ENCODE measurements around the gene TMEM243.

TMEM243 gene

DNA sequence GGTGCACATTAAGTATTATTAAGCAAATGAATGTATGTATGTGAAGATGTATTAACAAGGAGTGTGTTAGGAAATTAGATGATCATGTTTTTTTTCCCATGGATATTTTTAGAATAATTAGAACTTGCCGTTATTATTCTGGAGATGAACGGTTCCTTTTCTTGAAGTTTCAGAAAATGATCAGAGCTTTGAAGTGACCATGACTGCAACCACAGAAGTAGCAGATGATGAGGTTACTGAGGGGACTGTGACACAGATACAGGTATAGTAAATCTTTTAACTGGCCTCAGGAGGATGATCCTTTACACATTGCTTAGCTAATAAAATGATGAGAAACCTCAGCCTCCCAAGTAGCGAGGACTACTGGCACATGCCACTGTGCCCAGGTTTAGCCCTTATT is 48.7 kb downstream of the TMEM243 start:
- no peak for DNase-seq (ENCODE audit: low read depth, low spot score)
- H3K27ac ChIP-seq, result no peak overlapping the region

DNA sequence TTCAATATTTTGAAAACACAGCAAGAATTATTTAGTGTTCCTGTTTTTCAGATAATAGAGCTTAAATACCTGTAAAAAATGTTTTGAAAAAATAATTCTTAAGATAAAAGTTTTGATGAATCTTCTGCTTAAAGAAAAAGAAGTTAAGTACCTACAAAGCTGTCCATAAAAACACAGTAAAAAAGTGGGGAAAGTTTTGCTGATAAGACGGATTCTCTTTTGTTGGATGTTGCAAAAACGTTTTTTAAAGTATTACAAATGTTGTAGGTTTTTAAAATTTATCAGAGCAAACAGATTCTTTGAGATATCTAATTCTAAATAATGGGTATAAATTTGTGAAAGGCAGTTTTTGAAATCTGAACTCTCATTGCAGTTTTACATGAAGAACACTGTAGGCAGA is 55.1 kb downstream of the TMEM243 start:
- no peak for DNase-seq (ENCODE audit: low read depth, low spot score)
- no peak overlapping the region for H3K27ac ChIP-seq

GRCh38 chr7:87159538-87159937 is 60.0 kb downstream of the TMEM243 start:
- DNase-seq (ENCODE audit: low read depth, low spot score), result no peak
- no peak overlapping the region for H3K27ac ChIP-seq

GRCh38 chr7:87156709-87157108 is 62.8 kb downstream of the TMEM243 start:
- H3K27ac ChIP-seq, result no peak overlapping the region
- DNase-seq (ENCODE audit: low read depth, low spot score), result no peak

GRCh38 chr7:87155788-87156187 is 63.7 kb downstream of the TMEM243 start:
- DNase-seq (ENCODE audit: low read depth, low spot score), result no peak
- no peak overlapping the region for H3K27ac ChIP-seq

DNA sequence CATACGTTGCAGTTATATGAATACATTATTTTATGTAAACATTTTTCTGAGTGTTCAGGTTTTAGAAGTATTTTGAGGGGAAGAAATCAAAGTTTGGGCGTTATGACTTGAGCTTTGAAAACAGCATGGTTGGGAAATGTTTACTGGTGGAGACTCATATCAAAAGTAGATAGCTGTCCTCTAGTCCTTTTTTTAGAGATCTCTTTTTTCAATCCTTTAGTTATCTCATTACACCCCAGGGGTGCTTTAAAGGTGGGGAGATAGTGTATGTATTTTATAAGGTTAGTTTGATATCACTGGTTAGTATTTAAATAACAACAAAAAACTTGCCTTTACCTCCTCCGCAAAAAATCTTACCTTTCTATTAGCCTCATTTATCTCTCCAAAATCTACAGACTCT is 65.0 kb downstream of the TMEM243 start:
- DNase-seq (ENCODE audit: low read depth, low spot score), result no peak
- no peak overlapping the region for H3K27ac ChIP-seq

GRCh38 chr7:87154166-87154565 is 65.4 kb downstream of the TMEM243 start:
- DNase-seq (ENCODE audit: low read depth, low spot score), result no peak
- H3K27ac ChIP-seq, result no peak overlapping the region

DNA sequence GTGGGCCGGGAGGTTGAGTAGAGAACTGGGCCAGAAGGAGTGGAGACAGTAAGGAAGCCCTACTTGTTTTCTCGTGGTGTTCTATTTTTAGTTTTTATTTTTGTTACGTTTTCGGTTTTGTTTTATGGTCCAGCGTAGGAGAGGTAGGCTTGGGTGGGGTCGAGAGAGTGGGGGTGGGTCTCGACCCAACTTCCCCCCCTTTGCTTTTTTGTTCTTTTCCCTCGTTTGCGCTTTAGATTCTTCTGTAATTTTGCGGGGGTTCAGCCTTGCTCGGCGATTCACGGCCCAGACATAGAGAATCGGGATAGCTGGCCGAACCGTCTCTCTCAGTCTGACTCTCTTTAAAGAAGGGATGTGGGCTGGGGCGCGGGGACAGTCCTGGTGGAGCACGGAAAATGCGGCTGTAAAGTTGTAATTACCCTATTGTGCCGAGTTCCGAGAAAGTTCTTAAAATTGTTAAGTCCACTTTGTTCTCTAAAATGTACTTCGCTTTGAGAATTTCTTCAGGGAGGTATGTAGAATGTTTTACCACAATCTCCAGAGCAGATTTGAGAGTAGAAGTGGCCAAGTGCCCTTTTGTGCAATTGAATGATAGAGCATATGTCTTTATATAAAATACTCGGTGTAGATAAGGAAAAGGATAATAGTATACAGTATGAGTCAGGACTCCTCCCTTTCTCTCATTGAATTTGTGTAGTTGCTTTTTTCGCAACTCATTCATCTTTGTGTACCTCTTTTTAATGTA is 66.5 kb downstream of the TMEM243 start:
- DNase-seq (ENCODE audit: low read depth, low spot score), result no peak

GRCh38 chr7:87152112-87152896 is 67.2 kb downstream of the TMEM243 start, which contains the start of gene DMTF1:
DMTF1 (plus strand) TSS chr7:87152453; CDS start chr7:87164942, 12,489 bp downstream.
- H3K27ac ChIP-seq, result peak within 1 kb of the TSS; percentile 98
- peak; percentile 70 for DNase-seq (ENCODE audit: low read depth, low spot score)

More for the DNA sequence above, 66.5 kb downstream of the TMEM243 start:
- peak overlapping the region; percentile 98 for H3K27ac ChIP-seq

GRCh38 chr7:87151729-87152111 is 67.8 kb downstream of the TMEM243 start:
- H3K27ac ChIP-seq, result peak overlapping the region; percentile 98
- no peak for DNase-seq (ENCODE audit: low read depth, low spot score)

- H3K27ac ChIP-seq, result peak overlapping the region; percentile 98
Observed at GRCh38 chr7:87151002-87151728, 68.4 kb downstream of the TMEM243 start.

GRCh38 chr7:87148332-87148955 is 71.1 kb downstream of the TMEM243 start:
- DNase-seq (ENCODE audit: low read depth, low spot score), result no peak
- H3K27ac ChIP-seq, result no peak overlapping the region

More at GRCh38 chr7:87151002-87151728, 68.4 kb downstream of the TMEM243 start:
- DNase-seq (ENCODE audit: low read depth, low spot score), result no peak

DNA sequence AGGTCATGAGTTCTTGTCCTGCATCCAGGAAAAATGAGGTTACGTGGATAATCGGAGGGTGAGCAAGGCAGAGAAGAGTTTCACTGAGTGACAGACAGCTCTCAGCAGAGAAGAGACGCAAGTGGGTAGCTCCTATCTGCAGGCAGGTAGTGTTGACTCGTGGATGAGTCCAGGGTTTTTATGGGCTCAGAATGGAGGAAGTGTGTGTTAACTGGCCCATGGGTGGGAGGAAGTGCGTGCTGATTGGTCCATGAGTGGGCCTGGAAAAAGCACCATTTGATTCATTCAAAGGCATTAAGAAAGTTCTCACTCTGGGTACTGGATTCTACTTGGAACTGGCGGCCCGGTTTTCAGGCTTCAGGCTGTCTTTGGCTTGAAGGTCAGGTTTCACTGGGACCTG is 72.0 kb downstream of the TMEM243 start:
- H3K27ac ChIP-seq, result no peak overlapping the region
- no peak for DNase-seq (ENCODE audit: low read depth, low spot score)

DNA sequence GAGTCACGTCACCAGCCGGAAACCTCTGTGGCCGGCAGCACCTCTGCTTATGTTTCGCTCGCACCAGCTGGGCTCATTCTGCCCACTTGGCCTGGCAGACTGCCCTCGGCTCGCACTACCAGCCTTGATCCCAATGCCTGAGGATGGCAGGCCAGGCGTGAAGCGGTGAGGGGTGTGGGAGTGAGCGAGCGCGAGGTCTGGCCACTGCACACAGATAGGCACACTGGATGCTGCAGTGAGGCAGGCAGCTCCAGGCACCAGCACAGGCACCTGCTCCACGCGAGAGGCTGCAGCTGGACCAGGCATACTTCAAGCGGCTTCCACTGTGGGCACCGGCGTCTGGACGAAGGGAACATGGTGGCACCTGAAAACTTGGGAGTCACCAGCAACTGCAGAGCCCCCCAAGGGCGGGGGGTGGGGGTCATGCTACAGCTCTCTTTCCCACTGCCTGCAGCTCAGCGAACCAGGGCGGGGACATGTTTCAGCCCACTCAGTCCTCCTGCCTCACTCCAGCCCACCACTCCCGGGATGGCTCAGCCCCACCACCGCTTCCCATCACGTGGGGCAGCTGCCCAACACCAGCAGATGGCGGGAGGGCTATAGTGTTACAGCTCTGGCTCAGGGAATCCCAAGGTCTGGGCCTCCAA is 72.7 kb downstream of the TMEM243 start:
- no peak for DNase-seq (ENCODE audit: low read depth, low spot score)
- H3K27ac ChIP-seq, result no peak overlapping the region
